Left lung (tissue), 14 donors: ENCODE results near the gene NAT8. TPM values are rescaled to one million over a fixed set of nuclear protein-coding genes. Genes with fewer than 3 reads are reported as not detected.
"Not testable (repeated sequence)": the region's sequence is repeated elsewhere in the genome, so short reads cannot be mapped to it uniquely, and the experiment has no call there.

ENCODE experiments used
- ATAC-seq: fragments of 200-7000 bp; cut with Tn5 transposase; one replicate; pipeline ENCODE4 v1.9.1; 2020; ENCODE audit warnings: moderate library complexity
- DNase-seq, 4 donors: peaks; one replicate each; pipeline ENCODE4 v3.0.0-alpha.2; 2013 to 2020
- H3K27ac ChIP-seq, 2 donors: fragments of 200-600 bp; sonication (generic) in 1 of 2; one replicate each; pipeline versions ENCODE4 v1.5.0 to v1.8.0; 2020 to 2021
- H3K27me3 ChIP-seq, 2 donors: fragments of 200-600 bp; sonication (generic) in 1 of 2; one replicate each; pipeline versions ENCODE4 v1.5.0 to v1.8.0; 2020 to 2021
- H3K36me3 ChIP-seq, 2 donors: fragments of 200-600 bp; sonication (generic) in 1 of 2; one replicate each; pipeline versions ENCODE4 v1.5.0 to v1.8.0; 2020 to 2021
- H3K4me1 ChIP-seq, 2 donors: fragments of 200-600 bp; one replicate each; pipeline ENCODE4 v1.8.0; 2021
- H3K4me3 ChIP-seq, 2 donors: fragments of 200-600 bp; sonication (generic) in 1 of 2; one replicate each; pipeline versions ENCODE4 v1.5.0 to v1.8.0; 2020 to 2021; ENCODE audit warnings: mild to moderate bottlenecking in 1 of 2
- H3K9me3 ChIP-seq, 2 donors: fragments of 200-600 bp; sonication (generic) in 1 of 2; one replicate each; pipeline versions ENCODE4 v1.5.0 to v1.8.0; 2020 to 2021
- intact Hi-C, 2 donors: fragments of 100-400 bp; cut with DNase I; formaldehyde crosslinking; loops; one replicate each; pipeline versions ENCODE4 v1.11.2 to v1.14.2; 2022
- long read RNA-seq, 12 donors: library from polyadenylated mRNA in 2 of 12; unstranded in 2 of 12; transcript quantifications; one replicate each; pipeline ENCODE4 v2.0.0 and lab custom pipeline, GENCODE V29; 2019 to 2026
- polyA plus RNA-seq, 6 donors: library from polyadenylated mRNA; unstranded; fragments of 120-200 nt; gene quantifications; one replicate each; pipeline ENCODE4 v1.2.1, GENCODE V29; 2013; ENCODE audit not compliant: insufficient read length in 6 of 6
- total RNA-seq, 2 donors: library from RNA; stranded (reverse); fragmentation: NEBNext Ultra II Directional; extraction: Animal tissue kit (Norgen Biotek cat#: 25700); gene quantifications; one replicate each; pipeline ENCODE4 v1.2.1, GENCODE V29; 2021
- TF ChIP-seq, protein P1 (sequence below), 2 donors: fragments of 200-600 bp; sonication (generic) in 1 of 2; IDR thresholded peaks; one replicate each; pipeline versions ENCODE4 v1.5.0 to v1.8.0; 2021; ENCODE audit warnings: antibody characterized with exemption in 2 of 2
- donor health status: DM: no; HTN: yes; CAD: no.
- donor health status: DM: no; HTN: no; CAD: no.

NAT8 gene, protein sequence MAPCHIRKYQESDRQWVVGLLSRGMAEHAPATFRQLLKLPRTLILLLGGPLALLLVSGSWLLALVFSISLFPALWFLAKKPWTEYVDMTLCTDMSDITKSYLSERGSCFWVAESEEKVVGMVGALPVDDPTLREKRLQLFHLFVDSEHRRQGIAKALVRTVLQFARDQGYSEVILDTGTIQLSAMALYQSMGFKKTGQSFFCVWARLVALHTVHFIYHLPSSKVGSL
- total RNA-seq, result not detected
- 1 to 10 TPM in 5 of 6 donors, under 1 TPM in 1; 0.97 to 1.7 (median 1.2) TPM for polyA plus RNA-seq
- long read RNA-seq, donor 1, result 0 reads
- long read RNA-seq, donor 2, result 0 reads
- long read RNA-seq, donor 3, result 0 reads
- long read RNA-seq, donor 4, result 0 reads
- long read RNA-seq, donor 5, result 0 reads
- long read RNA-seq, donor 6, result 0 reads
- long read RNA-seq, donor 7, result 0 reads
- long read RNA-seq, donor 8, result 0 reads
- long read RNA-seq, donor 9, result 0 reads
- long read RNA-seq, donor 10, result 0 reads
- long read RNA-seq, donor 11, result 0 reads
- long read RNA-seq, donor 12, result 0 reads

- Histone ChIP-seq H3K27ac (no peak within 1 kb of the TSS), H3K27me3 (no peaks in the 10 kb centered on the region), H3K9me3 (no peaks in the 10 kb centered on the region), H3K36me3 (no peaks in the 10 kb centered on the region), H3K4me3 (no peak within 1 kb of the TSS), H3K4me1 (no peaks in the 10 kb centered on the region)
- ATAC-seq (no peak), DNase-seq (no peak)
- TF ChIP-seq, protein P1, sequence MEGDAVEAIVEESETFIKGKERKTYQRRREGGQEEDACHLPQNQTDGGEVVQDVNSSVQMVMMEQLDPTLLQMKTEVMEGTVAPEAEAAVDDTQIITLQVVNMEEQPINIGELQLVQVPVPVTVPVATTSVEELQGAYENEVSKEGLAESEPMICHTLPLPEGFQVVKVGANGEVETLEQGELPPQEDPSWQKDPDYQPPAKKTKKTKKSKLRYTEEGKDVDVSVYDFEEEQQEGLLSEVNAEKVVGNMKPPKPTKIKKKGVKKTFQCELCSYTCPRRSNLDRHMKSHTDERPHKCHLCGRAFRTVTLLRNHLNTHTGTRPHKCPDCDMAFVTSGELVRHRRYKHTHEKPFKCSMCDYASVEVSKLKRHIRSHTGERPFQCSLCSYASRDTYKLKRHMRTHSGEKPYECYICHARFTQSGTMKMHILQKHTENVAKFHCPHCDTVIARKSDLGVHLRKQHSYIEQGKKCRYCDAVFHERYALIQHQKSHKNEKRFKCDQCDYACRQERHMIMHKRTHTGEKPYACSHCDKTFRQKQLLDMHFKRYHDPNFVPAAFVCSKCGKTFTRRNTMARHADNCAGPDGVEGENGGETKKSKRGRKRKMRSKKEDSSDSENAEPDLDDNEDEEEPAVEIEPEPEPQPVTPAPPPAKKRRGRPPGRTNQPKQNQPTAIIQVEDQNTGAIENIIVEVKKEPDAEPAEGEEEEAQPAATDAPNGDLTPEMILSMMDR (IDR thresholded peaks at IDR 0.05), result no peak
- intact Hi-C loops, result no loop called here
Measured at GRCh38 chr2:73642338-73643018, at the start of gene NAT8. NAT8 (minus strand) TSS chr2:73642422; CDS start chr2:73641628, 794 bp downstream.

GRCh38 chr2:73690372-73691088 lies 48.3 kb upstream of the NAT8 start:
- intact Hi-C loops, H3K9me3 ChIP-seq, H3K4me3 ChIP-seq, H3K27me3 ChIP-seq, H3K36me3 ChIP-seq, H3K27ac ChIP-seq, DNase-seq, H3K4me1 ChIP-seq: not testable (repeated sequence)
- peak; percentile 90 for ATAC-seq
- TF ChIP-seq, protein P1 (IDR thresholded peaks at IDR 0.05), result peak; percentile 26 to 39

GRCh38 chr2:73688494-73688893 lies 46.3 kb upstream of the NAT8 start:
- DNase-seq, intact Hi-C loops, H3K4me3 ChIP-seq, H3K36me3 ChIP-seq, ATAC-seq, H3K27ac ChIP-seq, H3K9me3 ChIP-seq, H3K4me1 ChIP-seq, H3K27me3 ChIP-seq: not testable (repeated sequence)

GRCh38 chr2:73685764-73686438 lies 43.7 kb upstream of the NAT8 start:
- no peaks in the 10 kb centered on the region for H3K36me3 ChIP-seq
- H3K4me3 ChIP-seq, result no peak overlapping the region
- no peaks in the 10 kb centered on the region for H3K9me3 ChIP-seq
- no peaks in the 10 kb centered on the region for H3K4me1 ChIP-seq
- intact Hi-C loops, result no loop called here
- no peaks in the 10 kb centered on the region for H3K27me3 ChIP-seq
- TF ChIP-seq, protein P1 (IDR thresholded peaks at IDR 0.05), result no peak
- DNase-seq (no peak), ATAC-seq (no peak)
- no peak overlapping the region for H3K27ac ChIP-seq

DNA sequence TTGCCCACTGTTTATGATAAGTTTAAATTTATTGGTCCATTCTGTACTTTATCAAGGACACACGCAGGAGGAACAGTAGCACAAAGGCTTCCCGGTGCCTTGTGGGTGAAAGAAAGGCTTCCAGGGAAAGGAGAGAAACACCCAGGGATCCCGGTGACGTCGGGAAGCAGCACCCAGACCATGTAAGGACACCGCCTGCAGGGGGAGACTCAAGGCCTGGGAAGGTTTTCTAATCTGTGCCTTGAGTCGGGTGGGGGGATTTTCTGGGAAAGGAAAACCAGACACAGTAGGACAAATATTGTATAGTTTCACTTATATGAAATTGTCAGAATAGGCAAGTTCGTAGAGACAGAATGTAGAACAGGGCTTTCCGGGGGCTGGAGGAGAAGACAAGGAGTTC lies 42.7 kb upstream of the NAT8 start:
- intact Hi-C loops, H3K9me3 ChIP-seq, H3K36me3 ChIP-seq, DNase-seq, H3K4me3 ChIP-seq, ATAC-seq, H3K4me1 ChIP-seq, H3K27me3 ChIP-seq, H3K27ac ChIP-seq: not testable (repeated sequence)

DNA sequence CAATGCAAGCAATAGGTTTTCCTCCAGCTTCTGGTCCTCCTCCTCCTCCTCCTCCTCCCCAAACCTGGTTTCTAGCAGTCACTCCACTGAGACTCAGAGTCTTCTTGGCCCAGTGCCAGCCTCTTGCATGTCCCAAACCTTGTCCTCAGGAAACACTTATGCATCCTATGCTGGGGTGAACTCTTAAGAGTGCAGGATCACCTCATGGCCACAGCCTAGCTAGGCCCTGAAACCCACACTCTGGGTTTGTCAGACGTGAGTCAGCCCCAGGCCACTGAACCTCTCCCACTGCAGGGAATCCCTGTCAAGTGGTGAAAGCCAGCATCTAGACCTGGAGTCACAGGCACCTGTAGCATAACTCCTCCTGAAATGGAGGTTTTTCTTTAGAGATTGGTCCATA lies 42.1 kb upstream of the NAT8 start:
- not testable (repeated sequence) for H3K27ac ChIP-seq

More for the DNA sequence above, 42.1 kb upstream of the NAT8 start:
- DNase-seq, H3K36me3 ChIP-seq, ATAC-seq, intact Hi-C loops, H3K27me3 ChIP-seq, H3K9me3 ChIP-seq, H3K4me3 ChIP-seq, H3K4me1 ChIP-seq: not testable (repeated sequence)
